ENCODE measurements around the gene RSPH6A. TPM values are rescaled to one million over a fixed set of nuclear protein-coding genes. Genes with fewer than 3 reads are reported as not detected.

The RSPH6A gene
- total RNA-seq, 1 experiment from 2014 or later: 0.55 TPM

- H3K27ac ChIP-seq (ENCODE audit: insufficient read length, low read depth, low read length): no peak overlapping the region
- H2AK5ac ChIP-seq (ENCODE audit: insufficient read length, low read length): no peak overlapping the region
- no peak overlapping the region for H2AFZ ChIP-seq (ENCODE audit: low read length)
- peak overlapping the region; percentile 72 for H3K4me2 ChIP-seq (ENCODE audit: insufficient read depth, insufficient read length, low read length)
- no CpG with 5 or more reads among the region's 24 CpGs for WGBS (ENCODE audit: extremely low coverage, insufficient read length, low lambda C conversion rate)
- no peak for TF ChIP-seq CTCF (conservative IDR thresholded peaks at IDR 0.05)
- H3K27me3 ChIP-seq (ENCODE audit: insufficient read depth, low read length): no peaks in the 10 kb centered on the region
- no peaks in the 10 kb centered on the region for H4K20me1 ChIP-seq (ENCODE audit: control insufficient read depth, insufficient read depth, insufficient read length)
- H3K4me1 Mint-ChIP-seq: peaks cover 13 to 34% of the 10 kb centered on the region in 2 experiments
- H3K4me1 ChIP-seq (ENCODE audit: insufficient read depth, low read length): peaks cover 3% of the 10 kb centered on the region; the same call in 1 of the 2 replicates
- no peaks in the 10 kb centered on the region for H3K79me2 ChIP-seq (ENCODE audit: insufficient read depth, low read length)
- peak overlapping the region; percentile 21 for H3K18ac ChIP-seq (ENCODE audit: insufficient read length, low read depth, low read length)
- peak overlapping the region; percentile 91 to 94 for H3K4me3 Mint-ChIP-seq
- no peak overlapping the region for H3T11ph ChIP-seq (ENCODE audit: low read length)
- peaks cover 0 to 6% (median 0%) of the 10 kb centered on the region in 3 experiments; a peak in 2 of 7 replicates for H3K36me3 Mint-ChIP-seq (ENCODE audit: insufficient read depth in 1 of 3, low read depth in 3 of 3)
- no peak overlapping the region for H3K9ac ChIP-seq (ENCODE audit: extremely low read depth, insufficient read length, low read length)
- H3K23me2 ChIP-seq (ENCODE audit: insufficient read length, low read depth, low read length, poor library complexity, severe bottlenecking): peaks cover 20% of the 10 kb centered on the region
- H2BK12ac ChIP-seq (ENCODE audit: insufficient read length, low read depth, low read length): no peak overlapping the region
- H3K14ac ChIP-seq (ENCODE audit: insufficient read depth, low read length): peak overlapping the region; percentile 64
- H2BK15ac ChIP-seq (ENCODE audit: low read depth, low read length): no peak overlapping the region
- DNase-seq: no peak
- H4K5ac ChIP-seq (ENCODE audit: insufficient read length, low read depth, low read length): no peak overlapping the region
- no peaks in the 10 kb centered on the region for H3K9me3 ChIP-seq (ENCODE audit: control insufficient read depth, low read depth, low read length)
- no peak overlapping the region for H3K56ac ChIP-seq (ENCODE audit: insufficient read length, low read depth, low read length)
- H3K9me3 Mint-ChIP-seq: no peaks in the 10 kb centered on the region; a peak in 1 of 5 replicates
- H2BK120ac ChIP-seq (ENCODE audit: low read depth, low read length, poor library complexity, severe bottlenecking): no peak overlapping the region
- H3K27me3 Mint-ChIP-seq (ENCODE audit: low read depth): peaks cover 9% of the 10 kb centered on the region
- H3K23ac ChIP-seq (ENCODE audit: insufficient read length, low read depth, low read length): no peak overlapping the region
- H2BK20ac ChIP-seq (ENCODE audit: low read depth, low read length, poor library complexity, severe bottlenecking): no peak overlapping the region
- H3K27ac Mint-ChIP-seq: no peak overlapping the region
- H4K91ac ChIP-seq (ENCODE audit: insufficient read length, low read depth, low read length): no peak overlapping the region
- H3K4ac ChIP-seq (ENCODE audit: low read depth, low read length): no peak overlapping the region
- no peak overlapping the region for H2BK5ac ChIP-seq (ENCODE audit: insufficient read length, low read length)
- H3K79me1 ChIP-seq (ENCODE audit: insufficient read depth, low read depth, low read length, poor library complexity, severe bottlenecking): no peaks in the 10 kb centered on the region
- H4K8ac ChIP-seq (replicated peaks; ENCODE audit: insufficient read length, low read depth, low read length): no peak overlapping the region
These were observed 48.2 kb downstream of the RSPH6A start for GRCh38 chr19:45766869-45767346.

Data from H9 (cell line).